SK-N-SH (cell line): ENCODE measurements around the gene RAI14. TPM values are rescaled to one million over a fixed set of nuclear protein-coding genes. Genes with fewer than 3 reads are reported as not detected.
A peak's percentile ranks its signal among the peaks of the same experiment; 100 is the strongest.

Experiments used
- CTCF ChIA-PET: fragments of 300-600, 350-600 bp; formaldehyde crosslinking; extraction: SDS; loops from one replicate; lab custom pipeline; 2021; lab: Yijun Ruan, JAX
- POLR2A ChIA-PET: fragments of 350-600 bp; sonication (Branson Sonifier 250); formaldehyde crosslinking; extraction: SDS; loops from one replicate; lab custom pipeline; 2020; ENCODE audit warnings: antibody characterized with exemption, inconsistent platforms; lab: Yijun Ruan, JAX
- DNase-seq: peaks from one replicate; pipeline ENCODE4 v3.0.0; 2012
- H2AFZ ChIP-seq: fragments of 200-600 bp; sonication (generic); 2 replicates; pipeline ENCODE4 v1.8.1; 2016; ENCODE audit warnings: antibody characterized with exemption, mild to moderate bottlenecking, low read depth
- H3F3A ChIP-seq: fragments of 200-600 bp; sonication (generic); replicated peaks from 2 replicates; pipeline ENCODE3; 2016; ENCODE audit warnings: antibody characterized with exemption, mild to moderate bottlenecking; ENCODE audit not compliant: insufficient read depth
- H3K27ac ChIP-seq, 2 experiments: fragments of 200-500 bp in 1 of 2; fragments of 200-600 bp in 1 of 2; sonication (Bioruptor generic) in 1 of 2; sonication (generic), shearing (Covaris generic) in 1 of 2; 2 replicates each; pipeline versions ENCODE4 v1.5.1 to v1.6.1; 2014 to 2016; ENCODE audit warnings: low read depth in 2 of 2, inconsistent platforms in 1 of 2, low read length in 1 of 2, mild to moderate bottlenecking in 1 of 2, mixed read lengths in 1 of 2
- H3K27me3 ChIP-seq: fragments of 200-600 bp; sonication (generic), shearing (Covaris generic); 2 replicates; pipeline ENCODE4 v1.6.1; 2016; ENCODE audit warnings: mixed run types; ENCODE audit not compliant: insufficient read depth
- H3K36me3 ChIP-seq, 2 experiments: fragments of 200-500 bp in 1 of 2; fragments of 200-600 bp in 1 of 2; sonication (Bioruptor generic) in 1 of 2; sonication (generic) in 1 of 2; replicated peaks in 1 of 2; 2 replicates each; pipeline versions ENCODE3 to v1.5.1; 2014 to 2016; ENCODE audit warnings: low read length in 1 of 2, mild to moderate bottlenecking in 1 of 2; ENCODE audit not compliant: insufficient read depth in 2 of 2, control insufficient read depth in 1 of 2
- H3K4me1 ChIP-seq, 2 experiments: fragments of 200-500 bp in 1 of 2; fragments of 200-600 bp in 1 of 2; sonication (Bioruptor generic) in 1 of 2; sonication (generic), shearing (Covaris generic) in 1 of 2; 2 replicates each; pipeline versions ENCODE4 v1.5.1 to v1.6.1; 2014 to 2016; ENCODE audit warnings: low read depth in 1 of 2, low read length in 1 of 2, mixed run types in 1 of 2; ENCODE audit not compliant: insufficient read depth in 2 of 2, control insufficient read depth in 1 of 2
- H3K4me2 ChIP-seq: fragments of 200-600 bp; sonication (generic), shearing (Covaris generic); 2 replicates; pipeline ENCODE4 v1.6.1; 2017; ENCODE audit warnings: mixed run types
- H3K4me3 ChIP-seq, 2 experiments: fragments of 200-500 bp in 1 of 2; fragments of 200-600 bp in 1 of 2; sonication (Bioruptor generic) in 1 of 2; sonication (generic), shearing (Covaris generic) in 1 of 2; 2 replicates each; pipeline versions ENCODE4 v1.5.1 to v1.8.1; 2014 to 2016; ENCODE audit warnings: low read depth in 2 of 2, inconsistent platforms in 1 of 2, low read length in 1 of 2, mild to moderate bottlenecking in 1 of 2, mixed read lengths in 1 of 2, moderate library complexity in 1 of 2
- H3K79me2 ChIP-seq: fragments of 200-600 bp; sonication (generic); 2 replicates; pipeline ENCODE4 v1.8.1; 2017; ENCODE audit warnings: mild to moderate bottlenecking; ENCODE audit not compliant: insufficient read depth
- H3K9ac ChIP-seq: fragments of 200-600 bp; sonication (generic); 2 replicates; pipeline ENCODE4 v1.6.1; 2017; ENCODE audit warnings: mixed run types
- H3K9me2 ChIP-seq: fragments of 200-600 bp; sonication (generic); 2 replicates; pipeline ENCODE4 v1.6.1; 2017; ENCODE audit warnings: mixed run types
- H3K9me3 ChIP-seq: fragments of 200-600 bp; sonication (generic); 2 replicates; pipeline ENCODE4 v1.6.1; 2017; ENCODE audit warnings: mixed run types, mild to moderate bottlenecking, moderate library complexity
- H4K20me1 ChIP-seq: fragments of 200-600 bp; sonication (generic); 2 replicates; pipeline ENCODE4 v1.6.1; 2017; ENCODE audit warnings: mild to moderate bottlenecking, mixed run types; ENCODE audit not compliant: insufficient read depth
- CHD2 ChIP-seq: fragments of 150-350 bp; IDR thresholded peaks from 2 replicates; pipeline ENCODE4 v1.6.1; 2018; ENCODE audit warnings: low read length; ENCODE audit not compliant: partially characterized antibody
- EP300 ChIP-seq, 2 experiments: IDR thresholded peaks; 2 replicates each; pipeline versions ENCODE4 v1.4.0 to v1.6.1; 2012; ENCODE audit warnings: borderline replicate concordance in 1 of 2, low read depth in 1 of 2, low read length in 1 of 2
- EZH2phosphoT487 ChIP-seq: fragments of 200-600 bp; sonication (generic); IDR thresholded peaks from 2 replicates; pipeline ENCODE4 v1.6.1; 2017; ENCODE audit warnings: low read depth, mixed run types, mild to moderate bottlenecking, antibody characterized with exemption, moderate library complexity, borderline replicate concordance
- GABPA ChIP-seq: IDR thresholded peaks from 2 replicates; pipeline ENCODE4 v1.4.0; 2012; ENCODE audit warnings: low read depth, mild to moderate bottlenecking
- IRF3 ChIP-seq: fragments of 150-350 bp; IDR thresholded peaks from 2 replicates; pipeline ENCODE4 v1.6.1; 2016; ENCODE audit warnings: mild to moderate bottlenecking, low read depth, low read length
- MAX ChIP-seq: IDR thresholded peaks from 2 replicates; pipeline ENCODE4 v1.4.0; 2012; ENCODE audit warnings: low read depth
- NFIC ChIP-seq: IDR thresholded peaks from 2 replicates; pipeline ENCODE4 v1.4.0; 2012; ENCODE audit warnings: borderline replicate concordance
- NRF1 ChIP-seq: IDR thresholded peaks from 2 replicates; pipeline ENCODE4 v1.6.1; 2012; ENCODE audit warnings: low read depth, mild to moderate bottlenecking, low read length
- POLR2AphosphoS5 ChIP-seq: IDR thresholded peaks from 2 replicates; pipeline ENCODE4 v1.6.1; 2012; ENCODE audit warnings: low read depth, low read length
- RCOR1 ChIP-seq: fragments of 150-350 bp; IDR thresholded peaks from 2 replicates; pipeline ENCODE4 v1.6.1; 2017; ENCODE audit warnings: antibody characterized with exemption, low read length
- RFX5 ChIP-seq: IDR thresholded peaks from 2 replicates; pipeline ENCODE4 v1.6.1; 2012; ENCODE audit warnings: mild to moderate bottlenecking, improper control_type of control experiment, low read length
- YY1 ChIP-seq: IDR thresholded peaks from 2 replicates; pipeline ENCODE4 v1.4.0; 2012; ENCODE audit warnings: low read depth, mild to moderate bottlenecking
- WGBS: methylation state at CpG from one replicate; pipeline ENCODE4 v1.1.6; 2017; ENCODE audit warnings: low lambda C conversion rate; 5-methylcytosine and 5-hydroxymethylcytosine counted together
- polyA plus RNA-seq, 3 experiments: library from polyadenylated mRNA; depleted of rRNA; stranded (reverse); fragments of >200 nt; gene quantifications; 2 replicates each; pipeline ENCODE4 v1.2.3, GENCODE V29; 2012

The RAI14 gene
- polyA plus RNA-seq, 1 of the 3 experiments (the other 2 are of a cell fraction) = 53.2 TPM

GRCh38 chr5:34738381-34738780 lies 82.3 kb downstream of the RAI14 start:
- Histone ChIP-seq H3K9me2 (no peaks in the 10 kb centered on the region), H4K20me1 (no peaks in the 10 kb centered on the region), H3K27me3 (no peaks in the 10 kb centered on the region), H3K9ac (no peak overlapping the region), H3K36me3 (peaks cover under 1 to 17% of the 10 kb centered on the region in 2 experiments), H3K27ac (no peak overlapping the region; a peak in 1 of 4 replicates), H3F3A (peaks cover 30% of the 10 kb centered on the region), H3K4me1 (peaks cover 0 to 36% of the 10 kb centered on the region in 2 experiments; a peak in 1 of 4 replicates), H3K9me3 (no peaks in the 10 kb centered on the region), H3K4me2 (no peak overlapping the region), H3K79me2 (peaks cover 98% of the 10 kb centered on the region), H3K4me3 (no peak overlapping the region), H2AFZ (no peak overlapping the region)
- 88% methylated on average over 1 of the region's 1 CpG for WGBS
- DNase-seq = no peak
- TF ChIP-seq GABPA (no peak), IRF3 (no peak), CHD2 (no peak), POLR2AphosphoS5 (no peak), NFIC (no peak), EP300 (IDR thresholded peaks at IDR 0.05; ENCODE audit: borderline replicate concordance in 1 of 2, low read depth in 1 of 2, low read length in 1 of 2) (no peak), YY1 (no peak)
- ChIA-PET POLR2A (no interaction called here), CTCF (no interaction called here)

- Histone ChIP-seq H3K4me2 (no peak overlapping the region), H2AFZ (no peak overlapping the region), H3F3A (peaks cover 32% of the 10 kb centered on the region), H3K36me3 (peaks cover 0 to 14% of the 10 kb centered on the region in 2 experiments), H3K27ac (peak overlapping the region in 1 of 2 experiments; percentile 88; a peak in 1 of 4 replicates), H3K9ac (no peak overlapping the region), H4K20me1 (no peaks in the 10 kb centered on the region; the same call in 1 of the 2 replicates), H3K4me1 (peaks cover 0 to 34% of the 10 kb centered on the region in 2 experiments; a peak in 2 of 4 replicates), H3K79me2 (peaks cover 97% of the 10 kb centered on the region), H3K4me3 (no peak overlapping the region), H3K27me3 (no peaks in the 10 kb centered on the region), H3K9me3 (no peaks in the 10 kb centered on the region), H3K9me2 (no peaks in the 10 kb centered on the region)
- TF ChIP-seq NRF1 (no peak), EZH2phosphoT487 (no peak), MAX (no peak), RFX5 (no peak), GABPA (no peak), RCOR1 (no peak)
- DNase-seq = no peak
- CTCF ChIA-PET = no interaction called here
- POLR2A ChIA-PET = no interaction called here
- 74% methylated on average over 3 of the region's 3 CpGs for WGBS
Observed at GRCh38 chr5:34740389-34740806, 84.3 kb downstream of the RAI14 start.
